ENCODE measurements around the gene GRM7. TPM values are rescaled to one million over a fixed set of nuclear protein-coding genes. Genes with fewer than 3 reads are reported as not detected.

GRM7 gene
- total RNA-seq, 1 experiment from 2014 or later: not detected

GRCh38 chr3:7340795-7341194 lies 479.9 kb downstream of the GRM7 start:
- Histone ChIP-seq H3K4me2 (ENCODE audit: low read length) (no peak overlapping the region), H4K20me1 (ENCODE audit: insufficient read depth) (no peaks in the 10 kb centered on the region), H3K36me3 (ENCODE audit: control insufficient read depth in 1 of 2, insufficient read depth in 2 of 2, low read length in 2 of 2) (no peaks in the 10 kb centered on the region), H3K4me3 (replicated peaks in 1 of 2; ENCODE audit: low read depth in 1 of 2, low read length in 2 of 2) (no peak overlapping the region), H2AFZ (ENCODE audit: low read depth, low read length, poor library complexity, severe bottlenecking) (no peak overlapping the region), H3K27ac (ENCODE audit: low read depth, low read length) (no peak overlapping the region), H3K27me3 (ENCODE audit: insufficient read depth, low read length) (no peaks in the 10 kb centered on the region), H3K4me1 (ENCODE audit: control insufficient read depth in 1 of 2, insufficient read depth in 2 of 2, low read length in 2 of 2) (peaks cover 0 to 5% of the 10 kb centered on the region in 2 experiments; a peak in 2 of 4 replicates), H3K9me3 (ENCODE audit: control insufficient read depth in 1 of 2, insufficient read depth in 1 of 2, low read depth in 1 of 2, low read length in 2 of 2) (no peaks in the 10 kb centered on the region), H3K79me2 (ENCODE audit: insufficient read depth, low read length) (no peaks in the 10 kb centered on the region), H3K9me2 (ENCODE audit: insufficient read depth) (no peaks in the 10 kb centered on the region), H3K9ac (ENCODE audit: low read length) (no peak overlapping the region)
- ChIA-PET CTCF (no interaction called here), POLR2A (no interaction called here), RAD21 (ENCODE audit: low non-redundant PET in 1 of 2, low total read pairs in 2 of 2, uncharacterized antibody in 2 of 2, unreplicated experiment in 2 of 2) (no interaction called here)
- no TSS peak for BruUV-seq (replicated peaks)
- peak; percentile 1 for DNase-seq (ENCODE audit: low read depth, low spot score)
- peak; percentile 66; the same call in 1 of the 2 replicates for ATAC-seq
- intact Hi-C loops (cut with micrococcal nuclease): no loop called here
- peak; percentile 72 for TF ChIP-seq TCF7L2 (IDR thresholded peaks at IDR 0.05; ENCODE audit: borderline replicate concordance, extremely low read depth, insufficient read depth, insufficient read length)
- TF ChIP-seq MAX (IDR thresholded peaks at IDR 0.05): no peak
- no peak for TF ChIP-seq POLR2AphosphoS5 (IDR thresholded peaks at IDR 0.05; ENCODE audit: low read depth, low read length)
- no peak for TF ChIP-seq ZNF274 (IDR thresholded peaks at IDR 0.05; ENCODE audit: low read depth, low read length)
- no peak for TF ChIP-seq ZBTB33 (IDR thresholded peaks at IDR 0.05; ENCODE audit: extremely low read depth, insufficient replicate concordance, low read length)
- TF ChIP-seq POLR2A (IDR thresholded peaks at IDR 0.05; ENCODE audit: borderline replicate concordance, extremely low read depth, insufficient read depth, insufficient read length): no peak
- no peak for TF ChIP-seq JUND (IDR thresholded peaks at IDR 0.05)
- no peak for TF ChIP-seq ATF3 (IDR thresholded peaks at IDR 0.05)
